HCT116 (cell line): Measurements from ENCODE around the gene PRRT2. TPM values are rescaled to one million over a fixed set of nuclear protein-coding genes. Genes with fewer than 3 reads are reported as not detected.

Experiments used
- ATAC-seq: fragments of 200-7000 bp; cut with Tn5 transposase; 2 replicates; pipeline ENCODE4 v1.9.1; 2020; ENCODE audit warnings: mild to moderate bottlenecking, moderate library complexity
- BruUV-seq: library from RNA; stranded (reverse); fragments of 400-500 nt; replicated peaks from 2 replicates; lab custom pipeline; 2021; lab: Mats Ljungman, UMichigan
- CTCF ChIA-PET: fragments of 300-600 bp; sonication (Branson Sonifier 250); formaldehyde crosslinking; loops from one replicate; lab custom pipeline; 2021; ENCODE audit warnings: antibody characterized with exemption; lab: Charles Lee
- POLR2A ChIA-PET: fragments of 300-600, 350-600 bp; sonication (Branson Sonifier 250); formaldehyde crosslinking; loops from one replicate; lab custom pipeline; 2021; ENCODE audit warnings: antibody characterized with exemption; lab: Charles Lee
- RAD21 ChIA-PET, 2 experiments: fragments of 300-600 bp; sonication (Branson Sonifier 250); formaldehyde crosslinking; loops; one replicate each; lab custom pipeline; 2023; ENCODE audit warnings: low total read pairs in 2 of 2; ENCODE audit not compliant: uncharacterized antibody in 2 of 2, unreplicated experiment in 2 of 2, low non-redundant PET in 1 of 2; lab: Charles Lee
- DNase-seq: peaks from one replicate; pipeline ENCODE4 v3.0.0-alpha.2; 2010; ENCODE audit warnings: low read depth, low spot score
- H2AFZ ChIP-seq: fragments of 200-600 bp; shearing (Covaris generic), sonication (generic); 2 replicates; pipeline ENCODE4 v1.6.1; 2017; ENCODE audit warnings: low read depth, mixed run types, mixed read lengths, antibody characterized with exemption, low read length; ENCODE audit not compliant: poor library complexity, severe bottlenecking
- H3K27ac ChIP-seq: 2 replicates; pipeline ENCODE4 v1.5.1; 2012; ENCODE audit warnings: low read depth, low read length
- H3K27me3 ChIP-seq: fragments of 200-600 bp; sonication (generic); 2 replicates; pipeline ENCODE4 v1.6.1; 2016; ENCODE audit warnings: mixed run types, low read length, mixed read lengths; ENCODE audit not compliant: insufficient read depth
- H3K36me3 ChIP-seq, 2 experiments: fragments of 200-500 bp in 1 of 2; fragments of 200-600 bp in 1 of 2; sonication (Bioruptor generic) in 1 of 2; sonication (generic) in 1 of 2; 2 replicates each; pipeline versions ENCODE4 v1.5.1 to v1.6.1; 2014 to 2016; ENCODE audit warnings: low read length in 2 of 2, inconsistent platforms in 1 of 2, mixed read lengths in 1 of 2, mixed run types in 1 of 2; ENCODE audit not compliant: insufficient read depth in 2 of 2, control insufficient read depth in 1 of 2
- H3K4me1 ChIP-seq, 2 experiments: fragments of 200-600 bp in 1 of 2; sonication (generic) in 1 of 2; 2 replicates each; pipeline versions ENCODE4 v1.5.1 to v1.6.1; 2012 to 2017; ENCODE audit warnings: low read length in 2 of 2, inconsistent platforms in 1 of 2, mild to moderate bottlenecking in 1 of 2, mixed read lengths in 1 of 2, mixed run types in 1 of 2, moderate library complexity in 1 of 2; ENCODE audit not compliant: insufficient read depth in 2 of 2, control insufficient read depth in 1 of 2
- H3K4me2 ChIP-seq: fragments of 200-600 bp; sonication (generic); 2 replicates; pipeline ENCODE4 v1.6.1; 2017; ENCODE audit warnings: mixed run types, low read length, mixed read lengths
- H3K4me3 ChIP-seq, 2 experiments: fragments of 200-600 bp in 1 of 2; sonication (generic) in 1 of 2; replicated peaks in 1 of 2; 2 replicates each; pipeline ENCODE4 v1.5.1; 2011 to 2016; ENCODE audit warnings: low read length in 2 of 2, control low read depth in 1 of 2, low read depth in 1 of 2, mild to moderate bottlenecking in 1 of 2, mixed read lengths in 1 of 2, mixed run types in 1 of 2
- H3K79me2 ChIP-seq: fragments of 200-600 bp; sonication (generic); 2 replicates; pipeline ENCODE4 v1.6.1; 2017; ENCODE audit warnings: mild to moderate bottlenecking, mixed run types, low read length, moderate library complexity, mixed read lengths; ENCODE audit not compliant: insufficient read depth
- H3K9ac ChIP-seq: fragments of 200-600 bp; sonication (generic); 2 replicates; pipeline ENCODE4 v1.6.1; 2016; ENCODE audit warnings: low read length, mixed read lengths
- H3K9me2 ChIP-seq: fragments of 200-600 bp; sonication (generic), shearing (Covaris generic); 2 replicates; pipeline ENCODE4 v1.6.1; 2017; ENCODE audit warnings: mixed run types, mild to moderate bottlenecking, moderate library complexity; ENCODE audit not compliant: insufficient read depth
- H3K9me3 ChIP-seq, 2 experiments: fragments of 200-500 bp in 1 of 2; fragments of 200-600 bp in 1 of 2; sonication (Bioruptor generic) in 1 of 2; sonication (generic) in 1 of 2; 2 replicates each; pipeline ENCODE4 v1.6.1; 2014 to 2017; ENCODE audit warnings: low read length in 2 of 2, mixed read lengths in 2 of 2, inconsistent platforms in 1 of 2, low read depth in 1 of 2, mild to moderate bottlenecking in 1 of 2, mixed run types in 1 of 2, moderate library complexity in 1 of 2; ENCODE audit not compliant: control insufficient read depth in 1 of 2, insufficient read depth in 1 of 2
- H4K20me1 ChIP-seq: fragments of 200-600 bp; sonication (generic), shearing (Covaris generic); 2 replicates; pipeline ENCODE4 v1.6.1; 2017; ENCODE audit warnings: mixed run types, mild to moderate bottlenecking, moderate library complexity; ENCODE audit not compliant: insufficient read depth
- EGR1 ChIP-seq: IDR thresholded peaks from 2 replicates; pipeline ENCODE4 v1.6.1; 2012; ENCODE audit warnings: low read depth
- ELF1 ChIP-seq: IDR thresholded peaks from 2 replicates; pipeline ENCODE4 v1.6.1; 2012; ENCODE audit warnings: low read depth, borderline replicate concordance
- EZH2 ChIP-seq: fragments of 200-600 bp; sonication (generic); IDR thresholded peaks from 2 replicates; pipeline ENCODE4 v1.6.1; 2017; ENCODE audit warnings: antibody characterized with exemption, mixed run types
- EZH2phosphoT487 ChIP-seq: fragments of 200-600 bp; IDR thresholded peaks from 2 replicates; pipeline ENCODE4 v1.6.1; 2018; ENCODE audit warnings: antibody characterized with exemption, borderline replicate concordance
- FOSL1 ChIP-seq: IDR thresholded peaks from 2 replicates; pipeline ENCODE4 v1.6.1; 2012; ENCODE audit warnings: low read depth
- POLR2AphosphoS5 ChIP-seq: IDR thresholded peaks from 2 replicates; pipeline ENCODE4 v1.6.1; 2011; ENCODE audit warnings: mild to moderate bottlenecking, low read depth, low read length, moderate library complexity
- SIN3A ChIP-seq: IDR thresholded peaks from 2 replicates; pipeline ENCODE4 v1.6.1; 2012; ENCODE audit warnings: low read depth
- SRF ChIP-seq: IDR thresholded peaks from 2 replicates; pipeline ENCODE4 v1.6.1; 2012; ENCODE audit warnings: low read depth
- YY1 ChIP-seq: IDR thresholded peaks from 2 replicates; pipeline ENCODE4 v1.6.1; 2011; ENCODE audit warnings: low read length, low read depth, moderate library complexity, mild to moderate bottlenecking; ENCODE audit not compliant: insufficient replicate concordance; ENCODE audit errors: extremely low read depth
- intact Hi-C: fragments of 100-400 bp; cut with micrococcal nuclease; formaldehyde crosslinking; loops from 2 replicates; pipeline ENCODE4 v1.10.0; 2022
- total RNA-seq: library from RNA; stranded (reverse); gene quantifications from one replicate; pipeline ENCODE4 v1.2.1, GENCODE V29; 2021; ENCODE audit not compliant: unreplicated experiment
- TF ChIP-seq, protein P1 (sequence below), 3 experiments: fragments of 200-600 bp in 1 of 3; sonication (generic) in 1 of 3; IDR thresholded peaks in 2 of 3; conservative IDR thresholded peaks in 1 of 3; 2 replicates each; pipeline ENCODE4 v1.5.1; 2012 to 2017; ENCODE audit warnings: low read depth in 2 of 3, low read length in 2 of 3, antibody characterized with exemption in 1 of 3, borderline replicate concordance in 1 of 3, control low read depth in 1 of 3, mild to moderate bottlenecking in 1 of 3, mixed read lengths in 1 of 3, mixed run types in 1 of 3, moderate library complexity in 1 of 3; ENCODE audit not compliant: insufficient read depth in 1 of 3
- TF ChIP-seq, protein P2 (sequence below): IDR thresholded peaks from 2 replicates; pipeline ENCODE4 v1.6.1; 2012

PRRT2 gene
- total RNA-seq, 1 experiment from 2014 or later: 4.0 TPM

DNA sequence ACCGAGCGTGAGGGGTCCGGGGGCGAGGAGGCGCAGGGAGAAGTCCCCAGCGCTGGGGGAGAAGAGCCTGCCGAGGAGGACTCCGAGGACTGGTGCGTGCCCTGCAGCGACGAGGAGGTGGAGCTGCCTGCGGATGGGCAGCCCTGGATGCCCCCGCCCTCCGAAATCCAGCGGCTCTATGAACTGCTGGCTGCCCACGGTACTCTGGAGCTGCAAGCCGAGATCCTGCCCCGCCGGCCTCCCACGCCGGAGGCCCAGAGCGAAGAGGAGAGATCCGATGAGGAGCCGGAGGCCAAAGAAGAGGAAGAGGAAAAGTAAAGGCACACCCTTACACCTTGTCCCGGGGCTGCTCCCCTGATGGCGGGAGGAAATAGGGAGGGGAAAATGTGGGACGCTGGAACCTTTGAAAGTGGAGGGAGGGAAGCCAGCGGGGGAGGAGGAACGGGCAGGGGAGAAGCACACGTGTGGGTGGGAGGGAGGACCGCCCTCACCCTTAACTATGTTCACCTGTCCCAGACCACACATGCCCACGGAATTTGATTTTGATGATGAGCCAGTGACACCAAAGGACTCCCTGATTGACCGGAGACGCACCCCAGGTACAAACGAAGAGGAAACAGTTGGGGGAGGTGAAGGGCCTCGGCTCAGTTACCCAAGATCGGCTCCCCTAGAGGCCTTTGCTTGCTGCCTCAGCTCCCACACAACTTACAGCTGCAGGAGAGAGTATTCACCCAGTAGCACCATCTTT lies 4.9 kb downstream of the PRRT2 start (continued):
- TF ChIP-seq, protein P1, sequence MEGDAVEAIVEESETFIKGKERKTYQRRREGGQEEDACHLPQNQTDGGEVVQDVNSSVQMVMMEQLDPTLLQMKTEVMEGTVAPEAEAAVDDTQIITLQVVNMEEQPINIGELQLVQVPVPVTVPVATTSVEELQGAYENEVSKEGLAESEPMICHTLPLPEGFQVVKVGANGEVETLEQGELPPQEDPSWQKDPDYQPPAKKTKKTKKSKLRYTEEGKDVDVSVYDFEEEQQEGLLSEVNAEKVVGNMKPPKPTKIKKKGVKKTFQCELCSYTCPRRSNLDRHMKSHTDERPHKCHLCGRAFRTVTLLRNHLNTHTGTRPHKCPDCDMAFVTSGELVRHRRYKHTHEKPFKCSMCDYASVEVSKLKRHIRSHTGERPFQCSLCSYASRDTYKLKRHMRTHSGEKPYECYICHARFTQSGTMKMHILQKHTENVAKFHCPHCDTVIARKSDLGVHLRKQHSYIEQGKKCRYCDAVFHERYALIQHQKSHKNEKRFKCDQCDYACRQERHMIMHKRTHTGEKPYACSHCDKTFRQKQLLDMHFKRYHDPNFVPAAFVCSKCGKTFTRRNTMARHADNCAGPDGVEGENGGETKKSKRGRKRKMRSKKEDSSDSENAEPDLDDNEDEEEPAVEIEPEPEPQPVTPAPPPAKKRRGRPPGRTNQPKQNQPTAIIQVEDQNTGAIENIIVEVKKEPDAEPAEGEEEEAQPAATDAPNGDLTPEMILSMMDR (IDR thresholded peaks at IDR 0.05 in 2 of 3, conservative IDR thresholded peaks at IDR 0.05 in 1 of 3; ENCODE audit: borderline replicate concordance in 1 of 3, insufficient read depth in 1 of 3, low read depth in 2 of 3, low read length in 2 of 3): peak in 2 of 3 experiments; percentile 8 to 12; a peak in 1 of 6 replicates
- TF ChIP-seq FOSL1: no peak
- no peak for TF ChIP-seq EGR1
- no peak for TF ChIP-seq EZH2
- peak; percentile 23 for TF ChIP-seq YY1
- no peak for TF ChIP-seq ELF1
- TF ChIP-seq SRF: no peak
- no peak for TF ChIP-seq SIN3A
- no peak for TF ChIP-seq EZH2phosphoT487

DNA sequence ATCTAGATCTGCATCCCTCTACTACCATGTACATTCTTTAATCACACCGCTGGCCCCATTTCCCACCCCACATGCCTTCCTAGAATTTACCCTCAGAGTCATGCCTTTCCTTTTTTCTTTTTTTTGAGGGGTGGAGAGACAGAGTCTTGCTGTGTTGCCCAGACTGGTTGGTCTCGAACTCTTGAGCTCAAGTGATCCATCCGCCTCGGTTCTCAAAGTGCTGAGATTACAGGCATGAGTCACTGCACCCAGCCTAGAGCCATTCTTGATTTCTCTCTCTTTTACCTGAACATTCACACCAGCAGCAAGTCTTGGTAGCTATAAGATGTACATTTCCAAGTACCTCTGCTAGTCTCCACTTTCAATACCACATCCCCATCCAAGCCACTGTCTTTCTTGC lies 6.1 kb downstream of the PRRT2 start:
- intact Hi-C loops: loop anchor here (5.0 kb wide), 1 partner anchor 44 kb away; the partner anchor contains the start of gene CDIPT
- H2AFZ ChIP-seq: no peak overlapping the region
- peak overlapping the region; percentile 98 for H3K27ac ChIP-seq
- H4K20me1 ChIP-seq: no peaks in the 10 kb centered on the region; the same call in 1 of the 2 replicates
- ATAC-seq: no peak
- no TSS peak for BruUV-seq
- H3K4me3 ChIP-seq: peak overlapping the region; percentile 87 to 98
- H3K4me1 ChIP-seq: peaks cover 42 to 79% of the 10 kb centered on the region in 2 experiments
- peaks cover 0 to 8% of the 10 kb centered on the region in 2 experiments; a peak in 2 of 4 replicates for H3K36me3 ChIP-seq
- no peaks in the 10 kb centered on the region for H3K9me3 ChIP-seq
- ChIA-PET RAD21 (no interaction called here), CTCF (interaction anchor here (0.7 to 1.5 kb wide), 3 partner anchors 10 to 117 kb away, joined by 5 to 11 read pairs (median 5); no protein-coding TSS in a partner anchor), POLR2A (interaction anchor here (1.0 to 1.6 kb wide), 2 partner anchors 10 to 28 kb away, joined by 3 to 6 read pairs; partner anchors contain the start of gene KIF22)
- peaks cover 61% of the 10 kb centered on the region for H3K79me2 ChIP-seq
- H3K9ac ChIP-seq: peak overlapping the region; percentile 97
- no peaks in the 10 kb centered on the region for H3K9me2 ChIP-seq
- H3K4me2 ChIP-seq: peak overlapping the region; percentile 78
- no peak for DNase-seq
- H3K27me3 ChIP-seq: no peaks in the 10 kb centered on the region
- TF ChIP-seq SIN3A (no peak), SRF (no peak), POLR2AphosphoS5 (no peak)
- TF ChIP-seq, protein P2, sequence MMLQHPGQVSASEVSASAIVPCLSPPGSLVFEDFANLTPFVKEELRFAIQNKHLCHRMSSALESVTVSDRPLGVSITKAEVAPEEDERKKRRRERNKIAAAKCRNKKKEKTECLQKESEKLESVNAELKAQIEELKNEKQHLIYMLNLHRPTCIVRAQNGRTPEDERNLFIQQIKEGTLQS: no peak
